ENCODE measurements around the gene KNG1. TPM values are rescaled to one million over a fixed set of nuclear protein-coding genes. Genes with fewer than 3 reads are reported as not detected.

KNG1 gene
- total and polyA plus RNA-seq, 2 experiments from 2014 or later: 57.4 to 109 TPM

DNA sequence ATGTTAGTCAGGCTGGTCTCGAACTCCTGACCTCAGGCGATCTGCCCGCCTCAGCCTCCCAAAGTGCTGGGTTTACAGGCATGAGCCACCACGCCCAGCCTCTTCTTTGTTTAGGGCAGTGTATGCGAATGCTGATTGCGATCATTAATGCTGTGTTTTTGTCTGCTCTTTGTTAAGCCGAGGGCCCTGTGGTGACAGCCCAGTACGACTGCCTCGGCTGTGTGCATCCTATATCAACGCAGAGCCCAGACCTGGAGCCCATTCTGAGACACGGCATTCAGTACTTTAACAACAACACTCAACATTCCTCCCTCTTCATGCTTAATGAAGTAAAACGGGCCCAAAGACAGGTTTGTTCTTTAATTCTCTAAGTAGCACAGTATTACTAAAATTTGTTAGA, 7.8 kb downstream of the KNG1 start:
- no peaks in the 10 kb centered on the region for H3K27me3 ChIP-seq
- H3K4me2 ChIP-seq: no peak overlapping the region
- no peaks in the 10 kb centered on the region for H3K79me2 ChIP-seq
- no peaks in the 10 kb centered on the region for H3K9me3 ChIP-seq (ENCODE audit: low read depth)
- TF ChIP-seq, protein P1, sequence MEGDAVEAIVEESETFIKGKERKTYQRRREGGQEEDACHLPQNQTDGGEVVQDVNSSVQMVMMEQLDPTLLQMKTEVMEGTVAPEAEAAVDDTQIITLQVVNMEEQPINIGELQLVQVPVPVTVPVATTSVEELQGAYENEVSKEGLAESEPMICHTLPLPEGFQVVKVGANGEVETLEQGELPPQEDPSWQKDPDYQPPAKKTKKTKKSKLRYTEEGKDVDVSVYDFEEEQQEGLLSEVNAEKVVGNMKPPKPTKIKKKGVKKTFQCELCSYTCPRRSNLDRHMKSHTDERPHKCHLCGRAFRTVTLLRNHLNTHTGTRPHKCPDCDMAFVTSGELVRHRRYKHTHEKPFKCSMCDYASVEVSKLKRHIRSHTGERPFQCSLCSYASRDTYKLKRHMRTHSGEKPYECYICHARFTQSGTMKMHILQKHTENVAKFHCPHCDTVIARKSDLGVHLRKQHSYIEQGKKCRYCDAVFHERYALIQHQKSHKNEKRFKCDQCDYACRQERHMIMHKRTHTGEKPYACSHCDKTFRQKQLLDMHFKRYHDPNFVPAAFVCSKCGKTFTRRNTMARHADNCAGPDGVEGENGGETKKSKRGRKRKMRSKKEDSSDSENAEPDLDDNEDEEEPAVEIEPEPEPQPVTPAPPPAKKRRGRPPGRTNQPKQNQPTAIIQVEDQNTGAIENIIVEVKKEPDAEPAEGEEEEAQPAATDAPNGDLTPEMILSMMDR (IDR thresholded peaks at IDR 0.05; ENCODE audit: poor library complexity): no peak
- no peak for TF ChIP-seq EZH2phosphoT487 (IDR thresholded peaks at IDR 0.05; ENCODE audit: low read depth, severe bottlenecking, unreplicated experiment)
- no peak for TF ChIP-seq EZH2 (IDR thresholded peaks at IDR 0.05; ENCODE audit: borderline replicate concordance)
- no peaks in the 10 kb centered on the region for H3K9me2 ChIP-seq (replicated peaks; ENCODE audit: insufficient read depth)
- WGBS (ENCODE audit: low lambda C conversion rate, missing lambda C conversion rate): 82% methylated on average over 12 of the region's 12 CpGs
- no peak overlapping the region for H2AFZ ChIP-seq
- H3K4me1 ChIP-seq (ENCODE audit: insufficient read depth): no peaks in the 10 kb centered on the region
- no peak overlapping the region for H3K27ac ChIP-seq
- no peak overlapping the region for H3K4me3 ChIP-seq
- DNase-seq (ENCODE audit: low spot score): no peak
- H3K36me3 ChIP-seq (replicated peaks; ENCODE audit: insufficient read depth, low read depth): no peaks in the 10 kb centered on the region
- no peaks in the 10 kb centered on the region for H4K20me1 ChIP-seq (ENCODE audit: insufficient read depth, poor library complexity, severe bottlenecking)

DNA sequence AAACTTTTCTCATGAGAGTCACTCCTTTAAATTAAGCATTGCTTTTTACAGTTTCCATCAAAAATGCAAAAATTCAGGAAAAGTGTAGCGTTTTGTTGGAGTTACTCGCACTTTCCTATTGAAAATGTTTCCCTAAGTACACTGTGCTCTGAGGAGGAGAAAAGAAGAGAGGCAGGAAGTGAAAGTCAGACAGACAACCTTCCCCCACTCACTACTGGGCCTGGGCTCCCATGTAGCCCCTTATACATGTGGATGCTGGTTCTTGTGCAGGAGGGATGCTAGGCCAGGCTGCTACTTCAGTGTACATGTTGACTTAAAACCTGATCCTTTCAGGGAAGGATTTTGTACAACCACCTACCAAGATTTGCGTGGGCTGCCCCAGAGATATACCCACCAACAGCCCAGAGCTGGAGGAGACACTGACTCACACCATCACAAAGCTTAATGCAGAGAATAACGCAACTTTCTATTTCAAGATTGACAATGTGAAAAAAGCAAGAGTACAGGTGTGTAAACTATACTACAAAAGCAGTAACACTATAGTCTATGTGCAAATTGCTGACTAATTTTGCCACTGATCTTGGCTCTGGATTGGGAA, 15.1 kb downstream of the KNG1 start:
- Histone ChIP-seq H4K20me1 (ENCODE audit: insufficient read depth, poor library complexity, severe bottlenecking) (no peaks in the 10 kb centered on the region), H3K4me1 (ENCODE audit: insufficient read depth) (no peaks in the 10 kb centered on the region), H3K79me2 (no peaks in the 10 kb centered on the region), H3K4me2 (no peak overlapping the region), H3K9me2 (replicated peaks; ENCODE audit: insufficient read depth) (no peaks in the 10 kb centered on the region), H3K27ac (no peak overlapping the region), H3K36me3 (replicated peaks; ENCODE audit: insufficient read depth, low read depth) (no peaks in the 10 kb centered on the region), H3K9me3 (ENCODE audit: low read depth) (no peaks in the 10 kb centered on the region), H3K27me3 (no peaks in the 10 kb centered on the region), H3K4me3 (no peak overlapping the region), H2AFZ (no peak overlapping the region)
- WGBS (ENCODE audit: low lambda C conversion rate, missing lambda C conversion rate): 81% methylated on average over 4 of the region's 4 CpGs
- DNase-seq (ENCODE audit: low spot score): no peak
- TF ChIP-seq EZH2phosphoT487 (IDR thresholded peaks at IDR 0.05; ENCODE audit: low read depth, severe bottlenecking, unreplicated experiment) (no peak), EZH2 (IDR thresholded peaks at IDR 0.05; ENCODE audit: borderline replicate concordance) (no peak)
- TF ChIP-seq, protein P1 (IDR thresholded peaks at IDR 0.05; ENCODE audit: poor library complexity): no peak

DNA sequence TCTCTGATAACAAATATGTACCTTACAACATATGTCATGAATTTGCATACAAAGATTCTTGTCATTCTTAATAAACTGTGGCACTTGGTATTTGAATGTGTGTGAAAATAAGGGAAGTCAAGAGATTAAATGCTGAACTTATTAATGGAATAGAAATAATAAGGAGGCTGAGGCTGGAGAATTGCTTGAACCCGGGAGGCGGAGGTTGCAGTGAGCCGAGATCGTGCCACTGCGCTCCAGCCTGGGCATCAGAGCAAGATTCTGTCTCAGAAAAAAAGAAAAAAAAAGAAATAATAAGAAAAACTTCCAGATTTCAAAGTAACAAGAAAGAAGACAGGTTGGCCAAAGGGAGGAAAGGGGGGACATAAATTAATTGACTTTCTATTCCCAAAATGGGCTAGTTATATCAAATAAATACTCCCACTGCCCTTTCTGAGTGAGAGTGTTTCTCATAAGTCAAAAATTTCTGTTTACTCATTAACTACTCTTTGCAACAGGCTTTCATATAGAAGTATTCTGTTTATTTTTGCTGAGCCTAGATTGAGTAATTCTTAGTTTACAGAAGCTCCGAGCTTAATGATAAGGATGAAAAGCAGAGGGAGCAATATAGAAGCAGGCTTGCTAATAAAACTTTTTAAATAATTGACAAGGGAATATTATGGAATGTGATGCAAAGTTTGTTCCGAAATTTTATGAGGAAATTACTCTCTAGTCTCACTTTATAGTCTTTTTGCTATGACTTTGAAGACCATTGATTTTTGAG, 25.6 kb downstream of the KNG1 start:
- Histone ChIP-seq H3K36me3 (replicated peaks; ENCODE audit: insufficient read depth, low read depth) (no peaks in the 10 kb centered on the region), H2AFZ (no peak overlapping the region), H3K4me2 (peak overlapping the region; percentile 46), H3K79me2 (no peaks in the 10 kb centered on the region), H4K20me1 (ENCODE audit: insufficient read depth, poor library complexity, severe bottlenecking) (no peaks in the 10 kb centered on the region), H3K4me3 (no peak overlapping the region), H3K9me2 (replicated peaks; ENCODE audit: insufficient read depth) (no peaks in the 10 kb centered on the region), H3K27me3 (no peaks in the 10 kb centered on the region), H3K4me1 (ENCODE audit: insufficient read depth) (peaks cover 24% of the 10 kb centered on the region), H3K27ac (peak overlapping the region; percentile 85), H3K9me3 (ENCODE audit: low read depth) (no peaks in the 10 kb centered on the region)
- no peak for TF ChIP-seq EZH2 (IDR thresholded peaks at IDR 0.05; ENCODE audit: borderline replicate concordance)
- no peak for TF ChIP-seq EZH2phosphoT487 (IDR thresholded peaks at IDR 0.05; ENCODE audit: low read depth, severe bottlenecking, unreplicated experiment)
- TF ChIP-seq, protein P1 (IDR thresholded peaks at IDR 0.05; ENCODE audit: poor library complexity): no peak
- no peak for DNase-seq (ENCODE audit: low spot score)
- WGBS (ENCODE audit: low lambda C conversion rate, missing lambda C conversion rate): 68% methylated on average over 7 of the region's 7 CpGs

Measured in hepatocyte (in vitro differentiated cells).